ENCODE results near the gene SMIM32.

Gene SMIM32

DNA sequence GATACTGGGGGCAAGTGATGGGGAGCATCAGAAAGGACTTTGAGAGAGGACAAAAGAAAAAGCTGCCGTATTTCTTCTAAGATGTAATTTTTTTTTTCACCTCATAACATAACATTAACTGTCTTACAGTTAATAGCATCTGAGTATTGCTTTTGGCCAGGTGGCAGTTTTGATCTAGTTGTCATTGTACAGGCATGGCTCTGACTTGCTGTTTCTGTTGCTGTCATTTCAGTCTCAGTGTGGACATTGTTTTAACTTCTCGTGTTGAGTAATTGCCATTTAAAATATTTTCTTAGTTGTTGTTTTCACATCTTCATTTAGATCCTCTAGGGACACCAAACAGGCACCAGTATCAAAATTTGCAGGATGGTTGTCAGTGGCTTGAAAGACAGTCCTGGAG is 47.9 kb downstream of the SMIM32 start:
- no peak for TF ChIP-seq ZNF274 (IDR thresholded peaks at IDR 0.05; ENCODE audit: low read depth, low read length)
- no peak overlapping the region for H3K4me3 ChIP-seq (ENCODE audit: low read length)

DNA sequence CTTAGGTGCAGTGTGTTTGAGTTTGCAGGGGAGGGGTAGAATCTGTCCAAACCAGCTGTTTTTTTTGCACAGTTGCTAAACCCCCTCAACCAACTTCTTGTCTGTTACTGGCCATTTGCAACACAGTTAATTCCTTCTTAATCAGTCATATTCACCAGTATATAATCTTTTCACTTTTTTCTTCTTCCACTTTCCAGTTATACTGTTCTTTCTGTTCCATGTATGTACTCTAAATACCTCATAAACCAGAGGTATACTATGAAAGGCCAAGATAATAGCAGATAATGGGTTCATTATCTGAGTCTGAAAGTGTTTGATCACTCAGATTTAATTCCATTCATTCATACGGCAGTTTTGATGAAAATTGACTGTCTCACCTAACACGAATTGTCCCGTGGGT is 49.2 kb downstream of the SMIM32 start:
- no peak for TF ChIP-seq ZNF274 (IDR thresholded peaks at IDR 0.05; ENCODE audit: low read depth, low read length)

DNA sequence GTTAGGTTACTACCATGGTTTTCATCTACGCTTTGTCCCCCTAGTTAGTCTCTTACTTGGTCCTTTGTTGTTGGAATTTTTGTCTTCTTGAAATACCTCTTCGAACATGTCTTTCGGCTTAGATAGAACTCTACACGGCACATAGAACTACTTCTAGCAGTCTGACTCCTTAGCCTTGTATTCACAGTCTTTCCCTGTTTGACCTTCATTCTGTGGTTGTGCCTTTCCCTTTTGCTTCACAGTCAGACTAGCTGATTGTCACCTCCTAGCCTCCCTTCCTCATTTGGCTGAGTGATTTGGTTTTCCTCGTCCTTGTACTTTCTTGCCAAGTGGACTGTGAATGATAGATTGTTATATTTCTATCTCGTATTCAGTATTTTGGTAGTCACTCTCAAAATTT is 49.6 kb downstream of the SMIM32 start:
- no peak overlapping the region for H3K4me3 ChIP-seq (ENCODE audit: low read length)
- no peak for TF ChIP-seq ZNF274 (IDR thresholded peaks at IDR 0.05; ENCODE audit: low read depth, low read length)

More for the DNA sequence above, 49.2 kb downstream of the SMIM32 start:
- H3K4me3 ChIP-seq (ENCODE audit: low read length) = no peak overlapping the region

DNA sequence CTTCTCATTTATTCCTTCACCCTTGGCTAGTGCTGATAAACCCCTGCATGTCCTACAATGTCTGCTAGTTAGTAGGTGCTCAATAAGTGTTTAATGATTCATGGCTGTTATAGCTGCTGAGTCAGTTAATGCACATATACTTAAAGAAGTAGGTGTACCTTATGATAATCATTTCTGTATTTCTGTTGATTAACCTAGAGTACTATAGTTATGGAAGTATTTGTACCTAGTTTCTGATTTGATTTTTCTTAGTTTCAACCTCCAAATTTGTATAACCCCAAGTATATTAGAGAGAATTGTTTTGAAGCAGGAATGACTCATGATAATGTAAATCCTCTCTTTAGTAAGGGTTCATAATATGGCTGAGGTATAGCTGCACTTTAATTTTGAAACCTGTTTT is 51.4 kb downstream of the SMIM32 start:
- TF ChIP-seq ZNF274 (IDR thresholded peaks at IDR 0.05; ENCODE audit: low read depth, low read length) = no peak
- H3K4me3 ChIP-seq (ENCODE audit: low read length) = no peak overlapping the region
